Loucy (cell line): ENCODE data around the gene FRS2.

Source experiments
- EZH2phosphoT487 ChIP-seq: fragments of 200-600 bp; IDR thresholded peaks from 2 replicates; pipeline ENCODE4 v1.6.1; 2018; ENCODE audit warnings: antibody characterized with exemption, mild to moderate bottlenecking, moderate library complexity, borderline replicate concordance
- TF ChIP-seq, protein P1 (sequence below): fragments of 200-600 bp; sonication (generic); conservative IDR thresholded peaks from 2 replicates; pipeline ENCODE4 v1.5.1; 2014; ENCODE audit warnings: mild to moderate bottlenecking, antibody characterized with exemption, low read length

GRCh38 chr12:69467366-69467765, 2.8 kb upstream of the FRS2 start:
- TF ChIP-seq, protein P1, sequence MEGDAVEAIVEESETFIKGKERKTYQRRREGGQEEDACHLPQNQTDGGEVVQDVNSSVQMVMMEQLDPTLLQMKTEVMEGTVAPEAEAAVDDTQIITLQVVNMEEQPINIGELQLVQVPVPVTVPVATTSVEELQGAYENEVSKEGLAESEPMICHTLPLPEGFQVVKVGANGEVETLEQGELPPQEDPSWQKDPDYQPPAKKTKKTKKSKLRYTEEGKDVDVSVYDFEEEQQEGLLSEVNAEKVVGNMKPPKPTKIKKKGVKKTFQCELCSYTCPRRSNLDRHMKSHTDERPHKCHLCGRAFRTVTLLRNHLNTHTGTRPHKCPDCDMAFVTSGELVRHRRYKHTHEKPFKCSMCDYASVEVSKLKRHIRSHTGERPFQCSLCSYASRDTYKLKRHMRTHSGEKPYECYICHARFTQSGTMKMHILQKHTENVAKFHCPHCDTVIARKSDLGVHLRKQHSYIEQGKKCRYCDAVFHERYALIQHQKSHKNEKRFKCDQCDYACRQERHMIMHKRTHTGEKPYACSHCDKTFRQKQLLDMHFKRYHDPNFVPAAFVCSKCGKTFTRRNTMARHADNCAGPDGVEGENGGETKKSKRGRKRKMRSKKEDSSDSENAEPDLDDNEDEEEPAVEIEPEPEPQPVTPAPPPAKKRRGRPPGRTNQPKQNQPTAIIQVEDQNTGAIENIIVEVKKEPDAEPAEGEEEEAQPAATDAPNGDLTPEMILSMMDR, result no peak
- no peak for TF ChIP-seq EZH2phosphoT487
